GM23248 (cell line): ENCODE data around the gene KCNC1. TPM values are rescaled to one million over a fixed set of nuclear protein-coding genes. Genes with fewer than 3 reads are reported as not detected.

Experiments used
- DNase-seq: peaks from one replicate; pipeline ENCODE4 v3.0.0-alpha.2; 2015
- H2AFZ ChIP-seq: fragments of 200-600 bp; sonication (generic); 2 replicates; pipeline ENCODE4 v1.6.1; 2016; ENCODE audit warnings: antibody characterized with exemption
- H3F3A ChIP-seq: fragments of 200-600 bp; sonication (generic); 2 replicates; pipeline ENCODE4 v1.6.1; 2016; ENCODE audit warnings: mild to moderate bottlenecking, antibody characterized with exemption, mixed run types; ENCODE audit not compliant: insufficient read depth
- H3K27ac ChIP-seq: fragments of 200-600 bp; sonication (generic); 2 replicates; pipeline ENCODE4 v1.5.1; 2016; ENCODE audit warnings: mild to moderate bottlenecking
- H3K27me3 ChIP-seq: fragments of 200-600 bp; sonication (generic); replicated peaks from 2 replicates; pipeline ENCODE4 v1.6.1; 2016; ENCODE audit warnings: mild to moderate bottlenecking; ENCODE audit not compliant: insufficient read depth
- H3K36me3 ChIP-seq: fragments of 200-600 bp; sonication (generic); 2 replicates; pipeline ENCODE4 v1.6.1; 2016; ENCODE audit warnings: low read depth, mild to moderate bottlenecking
- H3K4me1 ChIP-seq: fragments of 200-600 bp; sonication (generic); 2 replicates; pipeline ENCODE4 v1.6.1; 2016; ENCODE audit warnings: mild to moderate bottlenecking; ENCODE audit not compliant: insufficient read depth
- H3K4me2 ChIP-seq: fragments of 200-600 bp; sonication (generic); one replicate; pipeline ENCODE4 v1.6.1; 2016; ENCODE audit warnings: mild to moderate bottlenecking; ENCODE audit not compliant: unreplicated experiment
- H3K4me3 ChIP-seq: fragments of 200-600 bp; sonication (generic); 2 replicates; pipeline ENCODE4 v1.5.1; 2016; ENCODE audit warnings: mild to moderate bottlenecking
- H3K79me2 ChIP-seq: fragments of 200-600 bp; sonication (generic); 2 replicates; pipeline ENCODE4 v1.6.1; 2016; ENCODE audit warnings: mild to moderate bottlenecking; ENCODE audit not compliant: insufficient read depth
- H3K9ac ChIP-seq: fragments of 200-600 bp; sonication (generic); 2 replicates; pipeline ENCODE4 v1.6.1; 2016; ENCODE audit warnings: mild to moderate bottlenecking
- H3K9me2 ChIP-seq: fragments of 200-600 bp; sonication (generic); 2 replicates; pipeline ENCODE4 v1.6.1; 2016; ENCODE audit warnings: mixed run types, mild to moderate bottlenecking, moderate library complexity; ENCODE audit not compliant: insufficient read depth
- H3K9me3 ChIP-seq: fragments of 200-600 bp; sonication (generic); one replicate; pipeline ENCODE4 v1.6.1; 2017; ENCODE audit warnings: low read depth
- H4K20me1 ChIP-seq: fragments of 200-600 bp; sonication (generic); 2 replicates; pipeline ENCODE4 v1.6.0; 2016; ENCODE audit not compliant: insufficient read depth
- EZH2 ChIP-seq: fragments of 200-600 bp; sonication (generic); IDR thresholded peaks from 2 replicates; pipeline ENCODE4 v1.6.1; 2018; ENCODE audit warnings: antibody characterized with exemption, mild to moderate bottlenecking; ENCODE audit not compliant: insufficient read depth, poor library complexity, severe bottlenecking
- EZH2phosphoT487 ChIP-seq: fragments of 200-600 bp; sonication (generic); IDR thresholded peaks from 2 replicates; pipeline ENCODE4 v1.6.1; 2018; ENCODE audit warnings: antibody characterized with exemption, moderate library complexity, mild to moderate bottlenecking, low read depth; ENCODE audit not compliant: insufficient read depth
- WGBS, 2 experiments: methylation state at CpG; one replicate each; pipeline ENCODE4 v1.1.6; 2015 to 2017; ENCODE audit warnings: low lambda C conversion rate in 2 of 2, low coverage in 1 of 2; ENCODE audit errors: missing lambda C conversion rate in 2 of 2; 5-methylcytosine and 5-hydroxymethylcytosine counted together
- in situ Hi-C: fragments of 300-500 bp; cut with MboI; formaldehyde crosslinking; loops from 2 replicates; pipeline ENCODE4 v1.15.0; 2020
- polyA plus RNA-seq: library from polyadenylated mRNA; unstranded; fragments of >200 nt; fragmentation: Nextera tagmentation; extraction: Ambion mirVana; gene quantifications from 2 replicates; pipeline ENCODE4 v1.2.1, GENCODE V29; 2016
- total RNA-seq: library from RNA; depleted of rRNA; stranded (reverse); fragments of >200 nt; shearing (Covaris generic); gene quantifications from 2 replicates; pipeline ENCODE4 v1.2.3, GENCODE V29; 2014

Gene KCNC1
- total and polyA plus RNA-seq, 2 experiments from 2014 or later, result not detected

- 56 to 66% methylated on average over 11 of the region's 11 CpGs for WGBS, 2 experiments
- Histone ChIP-seq H3K27me3 (0 out of 2 replicates have a peak, but pooled peaks cover 4% of the 10 kb centered on the region), H3K9me3 (no peaks in the 10 kb centered on the region), H3F3A (no peaks in the 10 kb centered on the region), H2AFZ (no peak overlapping the region), H4K20me1 (no peaks in the 10 kb centered on the region), H3K4me3 (no peak overlapping the region), H3K9ac (no peak overlapping the region), H3K27ac (no peak overlapping the region), H3K4me2 (no peak overlapping the region), H3K9me2 (no peaks in the 10 kb centered on the region), H3K4me1 (peaks cover 4% of the 10 kb centered on the region; the same call in 1 of the 2 replicates), H3K79me2 (no peaks in the 10 kb centered on the region), H3K36me3 (no peaks in the 10 kb centered on the region)
- TF ChIP-seq EZH2phosphoT487 (no peak), EZH2 (no peak)
- in situ Hi-C loops, result no loop called here
- DNase-seq, result no peak
Observed at GRCh38 chr11:17746096-17746495, 11.5 kb downstream of the KCNC1 start.

- no peaks in the 10 kb centered on the region for H3K36me3 ChIP-seq
- in situ Hi-C loops, result no loop called here
- DNase-seq, result no peak
Observed at GRCh38 chr11:17747131-17747955, 12.8 kb downstream of the KCNC1 start.

GRCh38 chr11:17748044-17748443 lies 13.5 kb downstream of the KCNC1 start:
- Histone ChIP-seq H4K20me1 (no peaks in the 10 kb centered on the region), H3K4me3 (no peak overlapping the region), H3K9ac (no peak overlapping the region), H3K9me2 (no peaks in the 10 kb centered on the region), H3F3A (no peaks in the 10 kb centered on the region), H2AFZ (no peak overlapping the region), H3K36me3 (no peaks in the 10 kb centered on the region), H3K27me3 (peaks cover 11% of the 10 kb centered on the region; the same call in 1 of the 2 replicates), H3K9me3 (no peaks in the 10 kb centered on the region), H3K4me2 (no peak overlapping the region), H3K27ac (no peak overlapping the region), H3K79me2 (no peaks in the 10 kb centered on the region), H3K4me1 (peaks cover 4% of the 10 kb centered on the region; the same call in 1 of the 2 replicates)
- 77 to 86% methylated on average over 8 of the region's 8 CpGs for WGBS, 2 experiments
- no peak for DNase-seq
- TF ChIP-seq EZH2 (no peak), EZH2phosphoT487 (no peak)
- in situ Hi-C loops, result no loop called here

More at GRCh38 chr11:17747131-17747955, 12.8 kb downstream of the KCNC1 start:
- H3K9ac ChIP-seq, result no peak overlapping the region
- peaks cover 11% of the 10 kb centered on the region; the same call in 1 of the 2 replicates for H3K27me3 ChIP-seq
- no peaks in the 10 kb centered on the region for H3K79me2 ChIP-seq
- H3K27ac ChIP-seq, result no peak overlapping the region
- H3K9me3 ChIP-seq, result no peaks in the 10 kb centered on the region
- H3F3A ChIP-seq, result no peaks in the 10 kb centered on the region
- no peak overlapping the region for H3K4me3 ChIP-seq
- TF ChIP-seq EZH2 (no peak), EZH2phosphoT487 (no peak)
- no peak overlapping the region for H3K4me2 ChIP-seq
- WGBS, 2 experiments, result 54 to 57% methylated on average over 16 to 19 of the region's 19 CpGs
- H4K20me1 ChIP-seq, result no peaks in the 10 kb centered on the region
- H3K4me1 ChIP-seq, result peaks cover 4% of the 10 kb centered on the region; the same call in 1 of the 2 replicates
- H2AFZ ChIP-seq, result no peak overlapping the region
- H3K9me2 ChIP-seq, result no peaks in the 10 kb centered on the region

- Histone ChIP-seq H4K20me1 (no peaks in the 10 kb centered on the region), H3K4me3 (no peak overlapping the region), H3K27me3 (peaks cover 11% of the 10 kb centered on the region; the same call in 1 of the 2 replicates), H3K9me3 (no peaks in the 10 kb centered on the region), H3F3A (no peaks in the 10 kb centered on the region), H3K9me2 (no peaks in the 10 kb centered on the region), H2AFZ (no peak overlapping the region), H3K4me1 (no peaks in the 10 kb centered on the region; the same call in 1 of the 2 replicates), H3K4me2 (no peak overlapping the region), H3K27ac (no peak overlapping the region), H3K36me3 (no peaks in the 10 kb centered on the region), H3K79me2 (no peaks in the 10 kb centered on the region), H3K9ac (no peak overlapping the region)
- TF ChIP-seq EZH2, result no peak
- TF ChIP-seq EZH2phosphoT487, result no peak
- in situ Hi-C loops, result no loop called here
- DNase-seq, result no peak
- WGBS, 2 experiments, result 45 to 49% methylated on average over 16 to 19 of the region's 19 CpGs
Observed at GRCh38 chr11:17748761-17749721, 14.5 kb downstream of the KCNC1 start.
